ENCODE data around the gene RYR3. TPM values are rescaled to one million over a fixed set of nuclear protein-coding genes. Genes with fewer than 3 reads are reported as not detected.

RYR3 gene
- total RNA-seq, 1 donor from 2014 or later = not detected

- Mint-ChIP-seq H3K36me3 (ENCODE audit: low read depth) (no peaks in the 10 kb centered on the region), H3K9me3 (no peaks in the 10 kb centered on the region), H3K27ac (no peak overlapping the region), H3K4me1 (no peaks in the 10 kb centered on the region), H3K27me3 (peaks cover 5% of the 10 kb centered on the region), H3K4me3 (no peak overlapping the region)
- ATAC-seq (ENCODE audit: low read depth) (no peak), DNase-seq (no peak)
- POLR2A ChIA-PET = no interaction called here
- CTCF ChIA-PET = no interaction called here
- no peak for TF ChIP-seq CTCF (IDR thresholded peaks at IDR 0.05)
- intact Hi-C loops (cut with micrococcal nuclease) = loop anchor here (10.0 kb wide), 1 partner anchor 439 kb away; no protein-coding TSS in a partner anchor
These were observed 14.7 kb upstream of the RYR3 start for GRCh38 chr15:33296050-33296449.

- DNase-seq (no peak), ATAC-seq (ENCODE audit: low read depth) (no peak)
- Mint-ChIP-seq H3K4me3 (no peak overlapping the region), H3K27me3 (peaks cover 2% of the 10 kb centered on the region), H3K4me1 (no peaks in the 10 kb centered on the region), H3K27ac (no peak overlapping the region), H3K36me3 (ENCODE audit: low read depth) (no peaks in the 10 kb centered on the region), H3K9me3 (no peaks in the 10 kb centered on the region)
- CTCF ChIA-PET = no interaction called here
- intact Hi-C loops (cut with micrococcal nuclease) = loop anchor here (10.0 kb wide), 1 partner anchor 438 kb away; no protein-coding TSS in a partner anchor
- no peak for TF ChIP-seq CTCF (IDR thresholded peaks at IDR 0.05)
- POLR2A ChIA-PET = no interaction called here
These were observed 13.9 kb upstream of the RYR3 start for GRCh38 chr15:33296856-33297255.

GRCh38 chr15:33298631-33299030 is 12.1 kb upstream of the RYR3 start:
- no peak for TF ChIP-seq CTCF (IDR thresholded peaks at IDR 0.05)

GRCh38 chr15:33304924-33305323 is 5.8 kb upstream of the RYR3 start:
- DNase-seq = no peak
- H3K27me3 Mint-ChIP-seq = peaks cover 13% of the 10 kb centered on the region
- no peaks in the 10 kb centered on the region for H3K36me3 Mint-ChIP-seq (ENCODE audit: low read depth)
- no peak overlapping the region for H3K27ac Mint-ChIP-seq
- no peak for ATAC-seq (ENCODE audit: low read depth)
- TF ChIP-seq CTCF (IDR thresholded peaks at IDR 0.05) = no peak
- H3K9me3 Mint-ChIP-seq = no peaks in the 10 kb centered on the region
- ChIA-PET POLR2A (no interaction called here), CTCF (no interaction called here)
- no peak overlapping the region for H3K4me3 Mint-ChIP-seq
- intact Hi-C loops (cut with micrococcal nuclease) = no loop called here
- no peaks in the 10 kb centered on the region for H3K4me1 Mint-ChIP-seq

More at GRCh38 chr15:33298631-33299030, 12.1 kb upstream of the RYR3 start:
- Mint-ChIP-seq H3K4me3 (no peak overlapping the region), H3K9me3 (no peaks in the 10 kb centered on the region), H3K4me1 (no peaks in the 10 kb centered on the region), H3K36me3 (ENCODE audit: low read depth) (no peaks in the 10 kb centered on the region), H3K27me3 (peaks cover 1% of the 10 kb centered on the region), H3K27ac (no peak overlapping the region)
- ATAC-seq (ENCODE audit: low read depth) (no peak), DNase-seq (no peak)
- ChIA-PET POLR2A (no interaction called here), CTCF (no interaction called here)
- intact Hi-C loops (cut with micrococcal nuclease) = loop anchor here (10.0 kb wide), 1 partner anchor 436 kb away; no protein-coding TSS in a partner anchor

GRCh38 chr15:33309602-33310276 is 1.0 kb upstream of the RYR3 start:
- Mint-ChIP-seq H3K27me3 (peaks cover 36% of the 10 kb centered on the region), H3K4me1 (no peaks in the 10 kb centered on the region), H3K4me3 (no peak overlapping the region), H3K36me3 (ENCODE audit: low read depth) (no peaks in the 10 kb centered on the region), H3K9me3 (no peaks in the 10 kb centered on the region), H3K27ac (no peak overlapping the region)
- no peak for ATAC-seq (ENCODE audit: low read depth)
- ChIA-PET CTCF (no interaction called here), POLR2A (no interaction called here)
- intact Hi-C loops (cut with micrococcal nuclease) = no loop called here
- TF ChIP-seq CTCF (IDR thresholded peaks at IDR 0.05) = no peak
- no peak for DNase-seq

All from activated B cell treated with CpG ODN at 0.5 μM for 24 hours (primary cell).